ENCODE measurements around the gene TEX29. TPM values are rescaled to one million over a fixed set of nuclear protein-coding genes. Genes with fewer than 3 reads are reported as not detected.

The TEX29 gene
- total RNA-seq, 1 experiment from 2014 or later: 0.33 TPM

- H3K4ac ChIP-seq (ENCODE audit: low read depth, low read length): no peak overlapping the region
- H3K4me1 ChIP-seq (ENCODE audit: insufficient read depth, low read length): no peaks in the 10 kb centered on the region
- no peak overlapping the region for H3K9ac ChIP-seq (ENCODE audit: extremely low read depth, insufficient read length, low read length)
- H4K91ac ChIP-seq (ENCODE audit: insufficient read length, low read depth, low read length): no peak overlapping the region
- Mint-ChIP-seq H3K27me3 (ENCODE audit: low read depth) (no peaks in the 10 kb centered on the region; the same call in 1 of the 2 replicates), H3K27ac (no peak overlapping the region; a peak in 1 of 7 replicates), H3K9me3 (peaks cover 34 to 41% of the 10 kb centered on the region in 2 experiments), H3K4me1 (peaks cover 7 to 10% of the 10 kb centered on the region in 2 experiments), H3K4me3 (no peak overlapping the region), H3K36me3 (ENCODE audit: insufficient read depth in 1 of 3, low read depth in 3 of 3) (peaks cover 37 to 43% (median 42%) of the 10 kb centered on the region in 3 experiments)
- WGBS (ENCODE audit: extremely low coverage, insufficient read length, low lambda C conversion rate): no CpG with 5 or more reads among the region's 14 CpGs
- H3K14ac ChIP-seq (ENCODE audit: insufficient read depth, low read length): no peak overlapping the region
- H2AFZ ChIP-seq (ENCODE audit: low read length): no peak overlapping the region
- no peak for TF ChIP-seq CTCF (conservative IDR thresholded peaks at IDR 0.05)
- no peaks in the 10 kb centered on the region for H3K79me1 ChIP-seq (ENCODE audit: insufficient read depth, low read depth, low read length, poor library complexity, severe bottlenecking)
- no peak overlapping the region for H4K8ac ChIP-seq (replicated peaks; ENCODE audit: insufficient read length, low read depth, low read length)
- H3K4me2 ChIP-seq (ENCODE audit: insufficient read depth, insufficient read length, low read length): no peak overlapping the region
- no peak overlapping the region for H3K23ac ChIP-seq (ENCODE audit: insufficient read length, low read depth, low read length)
- no peak overlapping the region for H3K27ac ChIP-seq (ENCODE audit: insufficient read length, low read depth, low read length)
- no peak overlapping the region for H4K5ac ChIP-seq (ENCODE audit: insufficient read length, low read depth, low read length)
- no peak overlapping the region for H3T11ph ChIP-seq (ENCODE audit: low read length)
- H3K27me3 ChIP-seq (ENCODE audit: insufficient read depth, low read length): no peaks in the 10 kb centered on the region
- H2BK15ac ChIP-seq (ENCODE audit: low read depth, low read length): no peak overlapping the region
- no peak overlapping the region for H3K56ac ChIP-seq (ENCODE audit: insufficient read length, low read depth, low read length)
- H3K9me3 ChIP-seq (ENCODE audit: control insufficient read depth, low read depth, low read length): no peaks in the 10 kb centered on the region
- no peaks in the 10 kb centered on the region for H3K23me2 ChIP-seq (ENCODE audit: insufficient read length, low read depth, low read length, poor library complexity, severe bottlenecking)
- H2BK20ac ChIP-seq (ENCODE audit: low read depth, low read length, poor library complexity, severe bottlenecking): no peak overlapping the region
- H2BK120ac ChIP-seq (ENCODE audit: low read depth, low read length, poor library complexity, severe bottlenecking): no peak overlapping the region
- no peak overlapping the region for H2BK12ac ChIP-seq (ENCODE audit: insufficient read length, low read depth, low read length)
- H2BK5ac ChIP-seq (ENCODE audit: insufficient read length, low read length): no peak overlapping the region
- H2AK5ac ChIP-seq (ENCODE audit: insufficient read length, low read length): no peak overlapping the region
- no peak overlapping the region for H3K18ac ChIP-seq (ENCODE audit: insufficient read length, low read depth, low read length)
- no peak for DNase-seq
- no peaks in the 10 kb centered on the region for H4K20me1 ChIP-seq (ENCODE audit: control insufficient read depth, insufficient read depth, insufficient read length)
- 0 out of 2 replicates have a peak, but pooled peaks cover 2% of the 10 kb centered on the region for H3K79me2 ChIP-seq (ENCODE audit: insufficient read depth, low read length)
Observed at GRCh38 chr13:111313911-111314425, 6.5 kb upstream of the TEX29 start.
